Adrenal gland (tissue), 12 donors: Measurements from ENCODE around the gene GABRR1. TPM values are rescaled to one million over a fixed set of nuclear protein-coding genes. Genes with fewer than 3 reads are reported as not detected.

Source experiments
- DNase-seq, 7 donors: peaks; one replicate each; pipeline ENCODE4 v3.0.0-alpha.2; 2019 to 2020
- H3K27ac ChIP-seq, 5 donors: fragments of 200-600 bp; sonication (generic) in 4 of 5; 1 replicate in 3 of 5; 2 replicates in 2 of 5; pipeline versions ENCODE4 v1.5.1 to v1.8.0; 2016 to 2020; ENCODE audit warnings: mild to moderate bottlenecking in 1 of 5
- H3K27me3 ChIP-seq: fragments of 200-600 bp; 2 replicates; pipeline ENCODE4 v1.8.0; 2021
- H3K36me3 ChIP-seq, 2 donors: fragments of 200-600 bp; replicated peaks in 1 of 2; 1 replicate in 1 of 2; 2 replicates in 1 of 2; pipeline versions ENCODE4 v1.5.1 to v1.8.0; 2018 to 2022
- H3K4me1 ChIP-seq, 2 donors: fragments of 200-600 bp; replicated peaks in 1 of 2; 1 replicate in 1 of 2; 2 replicates in 1 of 2; pipeline versions ENCODE4 v1.5.1 to v1.8.0; 2018 to 2021
- H3K4me3 ChIP-seq, 4 donors: fragments of 200-600 bp; sonication (generic) in 3 of 4; one replicate each; pipeline ENCODE4 v1.5.1; 2016 to 2018
- H3K9me3 ChIP-seq, 3 donors: fragments of 200-600 bp; sonication (generic) in 1 of 3; replicated peaks in 1 of 3; 1 replicate in 2 of 3; 2 replicates in 1 of 3; pipeline versions ENCODE4 v1.5.1 to v1.8.0; 2016 to 2021
- CTCF ChIP-seq, 6 experiments: fragments of 450-650 bp in 4 of 6; fragments of 200-600 bp in 2 of 6; sonication (generic) in 1 of 6; IDR thresholded peaks; 1 replicate in 5 of 6; 2 replicates in 1 of 6; pipeline versions ENCODE4 v1.5.1 to v1.8.0; 2016 to 2021; ENCODE audit warnings: antibody characterized with exemption in 6 of 6, mild to moderate bottlenecking in 2 of 6, moderate library complexity in 1 of 6
- POLR2A ChIP-seq, 2 donors: fragments of 450-650 bp; IDR thresholded peaks; one replicate each; pipeline ENCODE4 v1.6.1; 2017; ENCODE audit warnings: antibody characterized with exemption in 2 of 2, mild to moderate bottlenecking in 2 of 2, moderate library complexity in 1 of 2
- WGBS, 4 donors: extraction: QIAGEN DNeasy Blood & Tissue Kit in 2 of 4; methylation state at CpG; one replicate each; pipeline versions ENCODE4 v1.1.5 to v1.1.7; 2013 to 2017; 5-methylcytosine and 5-hydroxymethylcytosine counted together
- intact Hi-C, 2 donors: fragments of 100-400 bp; cut with DNase I; formaldehyde crosslinking; loops; one replicate each; pipeline versions ENCODE4 v1.14.1 to v1.15.0; 2022 to 2023
- polyA plus RNA-seq, 3 donors: library from polyadenylated mRNA; stranded (reverse); fragments of 200-250 nt in 2 of 3; fragments of 350-450 nt in 1 of 3; fragmentation: Illumina TruSeq in 1 of 3; extraction: RNeasy Lipid Tissue Mini Kit (QIAGEN cat#74804) in 1 of 3; gene quantifications; one replicate each; pipeline ENCODE4 v1.2.3, GENCODE V29; 2013 to 2014
- total RNA-seq, 9 donors: library from RNA; depleted of rRNA in 4 of 9; stranded (reverse); fragments of >200 nt in 4 of 9; fragments of 120-200 nt in 1 of 9; fragmentation: NEBNext Ultra II Directional in 1 of 9; extraction: Animal tissue kit (Norgen Biotek cat#: 25700) in 1 of 9; gene quantifications; one replicate each; pipeline versions ENCODE4 v1.1.0 to v1.2.4, GENCODE V29; 2013 to 2023
- donor health status: healthy with polysubstance abuse.
- donor health status: Bipolar disorder and iron deficiency.
- donor health status: DM: yes; HTN: yes; CAD: no.
- donor health status: DM: no; HTN: no; CAD: no.
- donor health status: DM: no; HTN: no; CAD: no.
- donor health status: DM: yes; HTN: yes; CAD: no.

The GABRR1 gene
- total and polyA plus RNA-seq, 12 donors: 0.06 TPM; not detected in 11

DNA sequence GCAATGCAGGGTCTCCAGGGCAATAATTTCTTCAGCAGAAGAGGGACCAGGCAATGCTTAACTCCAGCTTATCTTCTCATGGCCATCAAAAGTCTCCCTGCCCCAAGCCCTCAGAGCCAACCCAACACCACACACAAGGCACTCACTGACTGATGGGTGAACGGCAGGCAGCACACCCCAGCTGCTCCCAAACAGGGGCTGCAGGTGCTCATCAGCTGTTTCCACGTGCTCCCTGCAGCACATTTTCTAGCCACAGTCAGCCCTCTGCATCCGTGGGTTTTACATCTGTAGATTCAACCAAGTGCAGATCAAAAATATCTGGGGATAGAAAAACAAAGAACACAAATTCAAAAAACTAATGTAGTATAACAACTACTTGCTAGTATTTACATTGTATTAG is 4.0 kb upstream of the GABRR1 start:
- intact Hi-C loops: no loop called here
- Histone ChIP-seq H3K4me1 (no peaks in the 10 kb centered on the region), H3K27ac (no peak overlapping the region), H3K27me3 (no peaks in the 10 kb centered on the region), H3K36me3 (no peaks in the 10 kb centered on the region), H3K4me3 (no peak overlapping the region), H3K9me3 (no peaks in the 10 kb centered on the region)
- no peak for TF ChIP-seq CTCF (IDR thresholded peaks at IDR 0.05)
- TF ChIP-seq POLR2A (IDR thresholded peaks at IDR 0.05): no peak
- DNase-seq: no peak
- WGBS, 4 donors: 74 to 85% (median 75%) methylated on average over 3 of the region's 3 CpGs

GRCh38 chr6:89216411-89216810 is 747 bp downstream of the GABRR1 start:
- Histone ChIP-seq H3K9me3 (no peaks in the 10 kb centered on the region), H3K4me1 (no peaks in the 10 kb centered on the region), H3K4me3 (no peak overlapping the region), H3K27ac (no peak overlapping the region), H3K27me3 (no peaks in the 10 kb centered on the region), H3K36me3 (no peaks in the 10 kb centered on the region)
- WGBS, 4 donors: 68 to 98% (median 84%) methylated on average over 4 of the region's 4 CpGs
- TF ChIP-seq CTCF (IDR thresholded peaks at IDR 0.05): no peak
- TF ChIP-seq POLR2A (IDR thresholded peaks at IDR 0.05): no peak
- no peak for DNase-seq
- intact Hi-C loops: no loop called here

DNA sequence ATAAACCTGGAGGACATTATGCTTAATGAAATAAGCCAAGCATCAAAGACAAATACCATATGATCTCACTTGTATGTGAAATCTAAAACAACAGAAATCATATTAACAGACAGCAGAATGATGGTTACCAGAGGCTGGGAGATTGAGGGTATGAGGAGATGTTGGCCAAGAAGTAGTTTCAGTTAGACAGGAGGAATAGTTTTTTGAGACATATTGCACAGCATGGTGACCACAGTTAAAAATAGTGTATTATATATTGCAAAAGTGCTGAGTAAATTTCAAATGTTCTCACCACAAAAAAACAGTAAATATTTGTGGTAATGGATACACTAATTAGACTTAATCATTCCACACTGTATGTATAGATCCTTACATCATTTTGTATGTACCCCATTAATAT is 1.8 kb downstream of the GABRR1 start:
- no peak for TF ChIP-seq CTCF (IDR thresholded peaks at IDR 0.05)
- TF ChIP-seq POLR2A (IDR thresholded peaks at IDR 0.05): no peak
- Histone ChIP-seq H3K4me3 (no peak overlapping the region), H3K27ac (no peak overlapping the region), H3K36me3 (no peaks in the 10 kb centered on the region), H3K4me1 (no peaks in the 10 kb centered on the region), H3K27me3 (no peaks in the 10 kb centered on the region), H3K9me3 (no peaks in the 10 kb centered on the region)
- no peak for DNase-seq
- intact Hi-C loops: no loop called here

DNA sequence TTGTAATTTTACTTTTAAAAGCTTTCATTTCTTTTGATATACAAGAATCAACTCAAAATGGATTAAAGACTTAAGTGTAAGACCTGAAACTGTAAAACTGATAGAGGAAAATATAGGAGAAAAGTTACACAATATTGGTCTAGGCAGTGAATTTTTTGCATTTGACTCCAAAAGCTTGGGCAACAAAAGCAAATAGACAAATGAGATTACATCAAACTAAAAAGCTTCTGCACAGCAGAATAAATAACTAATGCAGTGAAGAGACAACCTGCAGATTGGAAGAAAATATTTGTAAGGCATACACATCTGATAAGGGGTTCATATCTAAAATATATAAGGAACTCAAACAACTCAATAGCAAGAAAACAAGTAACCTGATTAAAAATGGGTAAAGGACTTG is 3.0 kb downstream of the GABRR1 start:
- Histone ChIP-seq H3K4me3 (no peak overlapping the region), H3K27me3 (no peaks in the 10 kb centered on the region), H3K9me3 (no peaks in the 10 kb centered on the region), H3K36me3 (no peaks in the 10 kb centered on the region), H3K27ac (no peak overlapping the region), H3K4me1 (no peaks in the 10 kb centered on the region)
- TF ChIP-seq CTCF (IDR thresholded peaks at IDR 0.05) (no peak), POLR2A (IDR thresholded peaks at IDR 0.05) (no peak)
- no peak for DNase-seq
- intact Hi-C loops: no loop called here
